GM23338 (cell line): ENCODE data around the gene CASKIN2. TPM values are rescaled to one million over a fixed set of nuclear protein-coding genes. Genes with fewer than 3 reads are reported as not detected.

ENCODE experiments used
- ATAC-seq: fragments of 200-7000 bp; cut with Tn5 transposase; 3 replicates; pipeline ENCODE4 v1.9.1; 2020
- DNase-seq: peaks from one replicate; pipeline ENCODE4 v3.0.0-alpha.2; 2015; ENCODE audit warnings: low spot score
- H2AFZ ChIP-seq: fragments of 200-600 bp; sonication (generic); 2 replicates; pipeline ENCODE4 v1.8.0; 2016; ENCODE audit warnings: antibody characterized with exemption, mild to moderate bottlenecking, moderate library complexity
- H3F3A ChIP-seq: fragments of 200-600 bp; sonication (generic); replicated peaks from 2 replicates; pipeline ENCODE4 v1.8.0; 2017; ENCODE audit warnings: antibody characterized with exemption, mixed run types, low read depth
- H3K27ac ChIP-seq: fragments of 200-600 bp; sonication (generic); 2 replicates; pipeline ENCODE4 v1.6.1; 2016; ENCODE audit warnings: low read depth
- H3K27me3 ChIP-seq: fragments of 200-600 bp; sonication (generic); 2 replicates; pipeline ENCODE4 v1.8.0; 2016; ENCODE audit warnings: mild to moderate bottlenecking, mixed run types, moderate library complexity; ENCODE audit not compliant: insufficient read depth
- H3K36me3 ChIP-seq: fragments of 200-600 bp; sonication (generic); 2 replicates; pipeline ENCODE4 v1.8.0; 2016; ENCODE audit warnings: mild to moderate bottlenecking; ENCODE audit not compliant: insufficient read depth
- H3K4me1 ChIP-seq: fragments of 200-600 bp; sonication (generic); 2 replicates; pipeline ENCODE4 v1.8.0; 2016; ENCODE audit warnings: mild to moderate bottlenecking, moderate library complexity; ENCODE audit not compliant: insufficient read depth
- H3K4me2 ChIP-seq: fragments of 200-600 bp; sonication (generic); 2 replicates; pipeline ENCODE4 v1.7.1; 2017; ENCODE audit warnings: mixed run types
- H3K4me3 ChIP-seq: fragments of 200-600 bp; sonication (generic); 2 replicates; pipeline ENCODE4 v1.6.1; 2016; ENCODE audit warnings: mixed run types
- H3K79me2 ChIP-seq: fragments of 200-600 bp; sonication (generic); replicated peaks from 2 replicates; pipeline ENCODE4 v1.8.0; 2017; ENCODE audit warnings: mild to moderate bottlenecking; ENCODE audit not compliant: insufficient read depth
- H3K9me2 ChIP-seq: fragments of 200-600 bp; sonication (generic); 2 replicates; pipeline ENCODE4 v1.8.0; 2017; ENCODE audit not compliant: insufficient read depth
- H4K20me1 ChIP-seq: fragments of 200-600 bp; sonication (generic); replicated peaks from 2 replicates; pipeline ENCODE4 v1.8.0; 2017; ENCODE audit warnings: mild to moderate bottlenecking; ENCODE audit not compliant: insufficient read depth
- H3K27ac Mint-ChIP-seq: 2 replicates; pipeline ENCODE4 v1.8.0; 2020; ENCODE audit warnings: inconsistent platforms, mild to moderate bottlenecking, moderate library complexity, mixed read lengths
- H3K27me3 Mint-ChIP-seq: 3 replicates; pipeline ENCODE4 v1.8.0; 2022; ENCODE audit warnings: low read depth, mild to moderate bottlenecking, moderate library complexity, mixed read lengths, inconsistent platforms; ENCODE audit not compliant: insufficient read depth, poor library complexity
- H3K36me3 Mint-ChIP-seq: 3 replicates; pipeline ENCODE4 v1.8.0; 2021; ENCODE audit warnings: low read depth, mild to moderate bottlenecking, inconsistent platforms, moderate library complexity, mixed read lengths
- H3K4me1 Mint-ChIP-seq: 3 replicates; pipeline ENCODE4 v1.8.0; 2020; ENCODE audit warnings: mild to moderate bottlenecking, inconsistent platforms, mixed read lengths
- H3K4me3 Mint-ChIP-seq: 3 replicates; pipeline ENCODE4 v1.8.0; 2021; ENCODE audit warnings: moderate library complexity, mild to moderate bottlenecking, inconsistent platforms, mixed read lengths
- H3K9me3 Mint-ChIP-seq: 3 replicates; pipeline ENCODE4 v1.8.0; 2020; ENCODE audit warnings: moderate library complexity, mild to moderate bottlenecking, inconsistent platforms, mixed read lengths
- ETS1 ChIP-seq: IDR thresholded peaks from 2 replicates; pipeline ENCODE4 v1.6.1; 2016; ENCODE audit warnings: antibody characterized with exemption
- EZH2phosphoT487 ChIP-seq: fragments of 200-600 bp; sonication (generic); IDR thresholded peaks from one replicate; pipeline ENCODE4 v1.8.1; 2018; ENCODE audit warnings: antibody characterized with exemption; ENCODE audit not compliant: unreplicated experiment
- JUNB ChIP-seq: IDR thresholded peaks from one replicate; pipeline ENCODE4 v1.6.1; 2016; ENCODE audit warnings: antibody characterized with exemption; ENCODE audit not compliant: unreplicated experiment
- NANOG ChIP-seq: IDR thresholded peaks from 2 replicates; pipeline ENCODE4 v1.6.1; 2016; ENCODE audit warnings: antibody characterized with exemption, borderline replicate concordance
- POLR2AphosphoS5 ChIP-seq: IDR thresholded peaks from 2 replicates; pipeline ENCODE4 v1.6.1; 2016; ENCODE audit warnings: antibody characterized with exemption, low read depth
- STAT1 ChIP-seq: IDR thresholded peaks from one replicate; pipeline ENCODE4 v1.6.1; 2016; ENCODE audit warnings: antibody characterized with exemption; ENCODE audit not compliant: unreplicated experiment
- ZNF114 ChIP-seq: fragments of 250-450 bp; sonication (Bioruptor Pico); IDR thresholded peaks from 2 replicates; pipeline ENCODE4 v1.5.0; 2020; ENCODE audit warnings: mild to moderate bottlenecking, moderate library complexity
- ZNF331 ChIP-seq: fragments of 250-450 bp; sonication (Bioruptor Pico); IDR thresholded peaks from 2 replicates; pipeline ENCODE4 v1.5.0; 2020; ENCODE audit warnings: low read depth, mild to moderate bottlenecking, moderate library complexity
- ZNF462 ChIP-seq: fragments of 250-450 bp; sonication (Bioruptor Pico); IDR thresholded peaks from 2 replicates; pipeline ENCODE4 v1.5.0; 2020; ENCODE audit warnings: mild to moderate bottlenecking, moderate library complexity
- polyA plus RNA-seq: library from polyadenylated mRNA; unstranded; fragments of >200 nt; fragmentation: Nextera tagmentation; extraction: Ambion mirVana; gene quantifications from 2 replicates; pipeline ENCODE4 v1.2.1, GENCODE V29; 2016
- total RNA-seq: library from RNA; depleted of rRNA; stranded (reverse); fragments of >200 nt; shearing (Covaris generic); gene quantifications from 2 replicates; pipeline ENCODE4 v1.2.3, GENCODE V29; 2014

Gene CASKIN2
- total and polyA plus RNA-seq, 2 experiments from 2014 or later, result 4.9 to 21.5 TPM

GRCh38 chr17:75512926-75513640 is 2.3 kb downstream of the CASKIN2 start (continued):
- TF ChIP-seq ZNF462 (no peak), ZNF331 (CRISPR knock-in tag) (no peak), POLR2AphosphoS5 (no peak), JUNB (no peak), EZH2phosphoT487 (no peak)

- H3K4me3 Mint-ChIP-seq, result no peak overlapping the region
- TF ChIP-seq POLR2AphosphoS5 (no peak), ETS1 (no peak), ZNF114 (CRISPR knock-in tag) (no peak), STAT1 (no peak), NANOG (no peak), ZNF331 (CRISPR knock-in tag) (no peak)
Measured at GRCh38 chr17:75511610-75512575, 3.4 kb downstream of the CASKIN2 start.

More at GRCh38 chr17:75511610-75512575, 3.4 kb downstream of the CASKIN2 start:
- Mint-ChIP-seq H3K36me3 (peaks cover 7% of the 10 kb centered on the region), H3K4me1 (peaks cover 9% of the 10 kb centered on the region; the same call in 2 of the 3 replicates), H3K27me3 (peaks cover 6% of the 10 kb centered on the region), H3K27ac (no peak overlapping the region), H3K9me3 (no peaks in the 10 kb centered on the region)
- no peaks in the 10 kb centered on the region for H3F3A ChIP-seq
- H4K20me1 ChIP-seq, result no peaks in the 10 kb centered on the region; the same call in 1 of the 2 replicates
- H3K9me2 ChIP-seq, result no peaks in the 10 kb centered on the region
- ATAC-seq, result no peak
- H2AFZ ChIP-seq, result no peak overlapping the region
- no peak overlapping the region for H3K4me2 ChIP-seq
- no peak for DNase-seq
- H3K36me3 ChIP-seq, result no peaks in the 10 kb centered on the region
- H3K27me3 ChIP-seq, result no peaks in the 10 kb centered on the region
- H3K27ac ChIP-seq, result no peak overlapping the region
- H3K79me2 ChIP-seq, result peaks cover 24% of the 10 kb centered on the region
- no peaks in the 10 kb centered on the region for H3K4me1 ChIP-seq
- H3K4me3 ChIP-seq, result no peak overlapping the region
